ENCODE data around the gene FOXR1.
"Not testable (repeated sequence)": the region's sequence is repeated elsewhere in the genome, so short reads cannot be mapped to it uniquely, and the experiment has no call there.

Gene FOXR1

DNA sequence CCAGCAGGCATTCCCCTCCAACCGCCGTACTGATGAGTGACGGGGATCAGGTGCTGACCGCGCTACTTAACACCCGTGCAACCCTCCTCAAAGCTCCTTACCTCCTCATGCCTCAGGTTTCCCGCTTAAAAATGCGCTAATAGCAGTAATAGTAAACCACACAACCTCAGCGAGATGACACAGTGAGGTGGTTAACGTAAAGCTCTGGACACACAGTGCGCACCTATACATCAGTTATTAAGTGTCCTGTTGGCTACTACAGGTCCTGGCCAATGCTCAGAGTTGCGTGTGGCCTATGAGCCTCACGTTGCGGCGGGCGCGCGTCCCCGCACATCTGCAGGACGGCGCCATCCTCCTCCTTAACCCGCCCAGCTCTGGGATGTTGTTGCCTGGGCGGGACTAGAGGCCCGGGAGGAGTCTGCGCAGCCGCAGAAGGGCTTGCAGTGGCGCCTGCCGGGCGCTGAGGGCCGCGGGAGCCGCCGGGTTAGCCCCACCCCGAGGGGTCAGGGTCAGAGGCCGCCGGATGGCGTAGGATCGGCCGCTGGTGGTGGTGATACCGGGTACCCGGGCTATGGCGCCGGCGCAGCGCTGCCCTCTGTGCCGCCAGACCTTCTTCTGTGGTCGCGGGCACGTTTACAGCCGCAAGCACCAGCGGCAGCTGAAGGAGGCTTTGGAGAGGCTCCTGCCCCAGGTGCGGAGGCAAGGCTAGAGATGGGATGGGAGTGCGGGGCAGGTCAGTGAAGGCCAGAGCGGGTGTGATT is 26.2 kb downstream of the FOXR1 start, which contains the start of gene CENATAC:
CENATAC (plus strand) TSS at position 512 of the 761 bp plus-strand sequence; CDS start at position 572, 60 bp downstream.
- DNase-seq (ENCODE audit: low read depth in 2 of 2) = peak; percentile 89 to 90

DNA sequence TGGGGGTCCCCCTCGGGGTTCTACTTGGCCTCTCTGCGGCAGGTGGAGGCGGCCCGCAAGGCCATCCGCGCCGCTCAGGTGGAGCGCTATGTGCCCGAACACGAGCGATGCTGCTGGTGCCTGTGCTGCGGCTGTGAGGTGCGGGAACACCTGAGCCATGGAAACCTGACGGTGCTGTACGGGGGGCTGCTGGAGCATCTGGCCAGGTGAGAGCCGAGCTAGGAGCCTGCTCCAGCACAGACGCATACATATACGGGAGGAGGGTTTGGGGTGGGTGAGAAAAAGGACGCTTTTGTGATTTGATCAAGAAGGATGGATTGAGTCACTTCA is 26.8 kb downstream of the FOXR1 start:
- no peak for DNase-seq (ENCODE audit: low read depth in 2 of 2)

DNA sequence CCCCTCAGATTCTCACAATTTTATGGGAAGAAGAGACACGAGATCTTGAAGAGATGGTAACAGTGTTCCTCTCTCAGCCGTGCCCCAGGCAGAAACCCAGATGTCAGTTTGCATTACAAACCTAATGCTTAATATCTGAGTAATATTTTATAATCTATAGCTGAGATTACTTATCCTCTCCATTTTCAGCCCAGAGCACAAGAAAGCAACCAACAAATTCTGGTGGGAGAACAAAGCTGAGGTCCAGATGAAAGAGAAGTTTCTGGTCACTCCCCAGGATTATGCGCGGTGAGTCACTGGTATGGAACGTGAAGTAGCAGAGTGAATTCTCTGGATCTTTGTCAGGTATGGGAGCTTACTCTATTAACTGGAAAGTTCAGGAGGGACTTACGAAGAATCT is 27.3 kb downstream of the FOXR1 start:
- no peak for DNase-seq (ENCODE audit: low read depth in 2 of 2)

DNA sequence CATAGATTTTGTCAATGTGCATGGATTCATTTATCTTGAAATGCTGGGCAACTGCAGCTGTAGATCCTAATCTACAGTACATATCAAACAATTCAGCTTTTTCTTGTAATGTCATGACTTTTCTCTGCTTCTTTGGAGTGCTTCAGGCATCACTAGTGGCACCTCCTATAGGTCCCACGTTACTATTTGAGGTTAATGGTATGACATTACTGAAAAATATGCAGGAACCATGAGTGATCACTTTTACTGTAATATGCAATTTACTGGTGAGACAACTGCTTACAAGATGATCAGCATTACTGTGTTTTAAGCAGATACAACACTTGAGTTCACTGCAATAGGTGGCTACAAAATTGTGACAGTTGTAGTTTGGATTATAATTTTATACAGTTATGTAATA is 29.3 kb downstream of the FOXR1 start:
- DNase-seq (ENCODE audit: low read depth in 2 of 2) = no peak

DNA sequence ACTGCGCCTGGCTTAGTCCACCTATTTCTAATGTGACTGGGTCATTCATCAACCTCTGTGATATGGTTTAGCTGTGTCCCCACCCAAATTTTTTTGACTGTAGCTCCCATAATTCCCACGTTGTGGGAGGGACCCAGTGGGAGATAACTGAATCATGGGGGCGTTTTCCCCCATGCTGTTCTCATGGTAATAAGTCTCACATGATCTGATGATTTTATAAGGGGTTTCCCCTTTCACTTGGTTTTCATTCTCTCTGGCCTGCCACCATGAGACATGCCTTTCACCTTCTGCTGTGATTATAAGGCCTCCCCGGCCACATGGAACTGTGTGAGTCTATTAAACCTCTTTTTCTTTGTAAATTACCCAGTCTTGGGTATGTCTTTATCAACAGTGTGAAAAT is 35.1 kb downstream of the FOXR1 start:
- no peak for DNase-seq (ENCODE audit: low read depth in 2 of 2)

DNA sequence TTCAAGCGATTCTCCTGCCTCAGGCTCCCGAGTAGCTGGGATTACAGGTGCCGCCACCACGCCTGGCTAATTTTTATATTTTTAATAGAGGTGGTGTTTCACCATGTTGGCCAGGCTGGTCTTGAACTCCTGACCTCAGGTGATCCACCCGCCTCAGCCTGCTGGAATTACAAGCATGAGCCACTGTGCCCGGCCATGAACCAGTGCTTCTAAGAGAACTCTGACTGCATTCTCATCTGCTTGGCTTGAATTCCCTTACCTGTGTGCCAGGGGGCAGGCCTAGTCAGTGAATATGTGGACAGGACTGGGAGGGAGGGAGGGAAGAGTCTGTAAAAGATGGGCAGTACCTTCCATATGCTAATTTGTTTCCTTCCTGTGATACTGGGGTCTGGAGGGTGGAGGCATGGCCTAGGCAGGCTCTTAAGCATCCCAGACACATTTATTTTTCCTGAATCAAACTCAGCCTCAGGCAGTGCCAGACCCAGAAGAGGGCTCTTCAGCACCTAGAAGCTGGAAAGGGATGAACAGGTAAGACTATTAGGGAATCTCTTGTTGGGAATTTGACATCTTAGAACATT is 40.0 kb downstream of the FOXR1 start:
- no peak for DNase-seq (ENCODE audit: low read depth in 2 of 2)

DNA sequence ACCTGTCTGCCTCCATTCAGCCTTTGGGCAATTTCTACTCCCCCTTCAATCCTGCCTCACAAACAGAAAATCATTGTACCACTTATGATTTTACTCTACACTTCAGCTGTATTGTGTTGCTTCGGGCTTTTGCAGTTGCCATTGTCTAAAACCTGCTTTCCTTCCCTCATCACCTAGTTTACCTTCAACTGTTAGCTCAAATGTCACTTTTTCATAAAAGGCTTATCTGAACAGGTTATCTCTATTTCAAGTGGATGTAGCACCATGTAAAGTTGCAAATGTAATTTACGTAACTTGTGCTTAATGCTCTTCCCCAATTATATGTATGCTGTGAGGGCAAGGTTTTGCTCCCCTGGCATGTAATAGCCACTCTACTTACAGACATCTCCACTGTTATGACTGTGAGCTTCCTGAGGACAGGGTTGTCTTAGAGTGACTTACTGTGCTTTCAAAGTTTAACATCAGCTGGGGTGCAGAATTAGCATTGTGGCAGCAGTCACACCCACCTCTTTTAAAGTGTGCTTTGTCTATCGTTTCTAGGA is 41.1 kb downstream of the FOXR1 start:
- no peak for DNase-seq (ENCODE audit: low read depth in 2 of 2)

DNA sequence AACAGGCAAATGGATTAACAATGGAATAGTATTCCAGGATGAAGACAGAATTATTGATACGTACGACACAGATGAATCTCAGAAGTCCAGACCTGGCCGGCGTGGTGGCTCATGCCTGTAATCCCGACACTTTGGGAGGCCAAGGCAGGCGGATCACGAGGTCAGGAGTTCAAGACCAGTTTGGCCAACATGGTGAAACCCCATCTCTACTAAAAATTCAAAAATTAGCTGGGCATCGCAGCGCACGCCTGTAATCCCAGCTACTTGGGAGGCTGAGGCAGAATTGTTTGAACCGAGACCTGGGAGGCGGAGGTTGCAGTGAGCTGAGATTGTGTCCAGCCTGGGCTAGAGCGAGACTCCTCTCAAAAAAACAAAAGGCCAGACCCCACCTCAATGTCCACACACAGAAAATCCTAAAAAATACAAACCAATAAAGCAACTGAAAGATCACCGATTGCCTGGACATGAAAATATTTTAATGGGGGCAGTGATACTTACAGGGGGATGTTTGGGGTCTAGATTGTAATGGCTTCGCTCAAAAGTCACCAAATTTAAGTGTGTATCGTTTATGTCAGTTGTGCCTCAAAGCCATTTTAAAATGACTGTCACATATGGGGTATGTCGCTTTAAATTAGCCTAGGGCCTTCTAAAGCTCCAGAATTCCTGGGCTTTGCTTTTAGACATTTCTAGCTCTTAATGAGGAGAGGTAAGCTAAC is 42.8 kb downstream of the FOXR1 start:
- DNase-seq (ENCODE audit: low read depth in 2 of 2) = no peak

DNA sequence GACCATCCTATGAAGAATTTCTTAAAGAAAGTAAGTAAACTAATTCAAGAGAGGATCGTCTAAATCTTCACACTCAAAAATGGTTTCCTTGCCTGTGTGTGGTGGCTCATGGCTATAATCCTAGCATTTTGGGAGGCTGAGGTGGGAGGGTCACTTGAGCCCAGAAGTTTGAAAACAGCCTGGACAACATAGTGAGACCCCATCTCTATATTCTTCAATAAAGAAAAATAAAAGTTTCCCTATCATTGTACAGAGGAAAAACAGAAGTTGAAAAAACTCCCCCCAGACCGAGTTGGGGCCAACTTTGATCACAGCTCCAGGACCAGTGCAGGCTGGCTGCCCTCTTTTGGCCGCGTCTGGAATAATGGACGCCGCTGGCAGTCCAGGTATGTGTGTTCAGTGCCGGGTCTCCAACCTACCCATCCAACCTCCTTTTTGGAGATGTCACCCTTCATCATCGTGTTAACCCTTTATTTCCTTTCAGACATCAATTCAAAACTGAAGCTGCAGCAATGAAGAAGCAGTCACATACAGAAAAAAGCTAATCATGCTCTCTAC is 43.6 kb downstream of the FOXR1 start:
- DNase-seq (ENCODE audit: low read depth in 2 of 2) = no peak

DNA sequence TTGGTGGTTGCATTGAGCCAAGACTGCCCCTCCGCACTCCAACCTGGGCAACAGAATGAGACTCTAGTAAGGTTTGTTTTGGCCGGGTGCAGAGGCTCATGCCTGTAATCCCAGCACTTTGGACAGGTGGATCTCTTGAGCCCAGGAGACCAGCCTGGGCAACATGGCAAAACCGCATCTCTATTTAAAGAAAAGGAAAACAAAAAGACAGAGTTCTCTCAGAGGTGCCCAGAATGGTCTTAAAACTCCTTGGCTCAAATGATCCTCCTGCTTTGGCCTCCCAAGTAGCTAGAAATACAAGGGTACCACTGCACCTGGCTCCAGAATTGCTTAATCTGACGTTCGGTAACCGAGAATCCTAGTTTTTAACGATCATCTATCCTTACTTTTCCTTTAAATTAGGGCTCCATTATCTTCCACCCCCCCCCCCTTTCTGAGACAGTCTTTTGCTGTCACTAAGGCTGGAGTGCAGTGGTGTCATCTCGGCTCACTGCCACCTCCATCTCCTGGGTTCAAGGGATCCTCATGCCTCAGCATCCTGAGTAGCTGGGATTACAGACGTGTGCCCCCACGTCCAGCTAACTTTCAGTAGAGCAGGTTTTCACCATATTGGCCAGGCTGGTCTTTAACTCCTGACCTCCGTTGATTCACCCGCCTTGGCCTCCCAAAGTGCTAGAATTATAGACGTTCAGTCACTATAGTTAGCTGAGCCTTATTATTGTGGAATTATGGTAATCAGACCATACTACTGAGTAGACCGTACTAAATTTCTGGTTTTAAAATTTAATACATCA is 44.9 kb downstream of the FOXR1 start:
- no peak for DNase-seq (ENCODE audit: low read depth in 2 of 2)

DNA sequence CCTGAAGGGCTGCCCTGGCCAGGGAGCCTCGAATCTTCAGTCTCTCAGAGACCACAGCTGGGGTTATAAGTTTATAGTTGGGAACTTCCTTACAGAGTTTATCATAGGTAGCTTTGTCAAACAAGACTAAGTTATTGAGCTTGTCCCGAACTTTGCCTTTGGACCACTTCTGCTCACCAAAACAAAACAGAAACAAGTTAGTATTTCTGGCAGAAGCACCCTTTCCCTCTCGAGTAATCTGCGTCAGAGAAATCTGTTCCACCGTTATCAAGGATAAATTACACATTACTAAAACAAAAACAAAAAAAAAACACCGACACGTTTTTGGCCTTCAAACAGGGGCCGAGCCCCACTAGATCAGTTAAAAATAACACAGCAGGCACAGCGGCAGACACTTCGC is 45.8 kb downstream of the FOXR1 start:
- not testable (repeated sequence) for DNase-seq (ENCODE audit: low read depth in 2 of 2)

DNA sequence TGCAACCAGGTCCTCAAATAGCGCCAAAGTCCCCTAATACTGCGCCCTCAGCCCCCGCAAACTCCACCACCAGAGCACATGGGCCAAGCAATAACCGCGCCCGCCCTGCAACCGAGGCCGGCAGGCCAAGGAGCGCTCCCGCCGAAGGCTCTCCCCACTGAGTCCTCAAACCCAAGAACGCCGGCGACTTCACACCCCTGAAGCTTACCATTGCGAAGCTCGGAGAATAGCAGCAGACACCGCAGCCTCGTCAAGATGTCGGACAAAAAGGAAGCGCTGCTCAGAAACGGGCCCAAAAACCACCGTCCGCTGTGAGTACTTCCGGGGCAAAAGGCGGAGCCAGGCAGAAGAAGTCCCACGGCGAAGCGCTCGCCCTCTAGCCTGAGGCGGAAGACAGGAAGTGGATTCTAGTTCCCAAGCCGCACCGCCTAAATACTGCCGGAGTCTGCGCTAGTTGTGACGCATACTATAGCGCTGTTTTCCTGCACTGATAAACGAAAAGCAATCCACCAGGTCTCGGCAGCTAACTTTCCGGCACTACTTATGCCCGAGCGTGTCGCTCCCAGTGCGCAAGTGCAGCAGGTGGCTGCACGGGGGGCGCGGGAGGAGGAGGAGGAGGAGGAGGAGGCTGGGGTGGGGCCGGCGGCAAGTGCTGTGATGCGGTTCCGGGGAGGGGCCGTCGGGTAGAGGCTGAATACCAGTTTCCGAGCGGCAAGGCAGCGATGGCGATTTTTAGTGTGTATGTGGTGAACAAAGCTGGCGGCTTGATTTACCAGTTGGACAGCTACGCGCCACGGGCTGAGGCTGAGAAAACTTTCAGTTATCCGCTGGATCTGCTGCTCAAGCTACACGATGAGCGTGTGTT is 46.7 kb downstream of the FOXR1 start, which contains the start of the genes RPS25 and TRAPPC4:
RPS25 (minus strand) TSS at position 270 of the 865 bp plus-strand sequence; CDS start at position 211, 59 bp downstream.
TRAPPC4 (plus strand) TSS at position 693 of the 865 bp plus-strand sequence; CDS start at position 723, 30 bp downstream.
- DNase-seq (ENCODE audit: low read depth in 2 of 2) = peak; percentile 83 to 89

DNA sequence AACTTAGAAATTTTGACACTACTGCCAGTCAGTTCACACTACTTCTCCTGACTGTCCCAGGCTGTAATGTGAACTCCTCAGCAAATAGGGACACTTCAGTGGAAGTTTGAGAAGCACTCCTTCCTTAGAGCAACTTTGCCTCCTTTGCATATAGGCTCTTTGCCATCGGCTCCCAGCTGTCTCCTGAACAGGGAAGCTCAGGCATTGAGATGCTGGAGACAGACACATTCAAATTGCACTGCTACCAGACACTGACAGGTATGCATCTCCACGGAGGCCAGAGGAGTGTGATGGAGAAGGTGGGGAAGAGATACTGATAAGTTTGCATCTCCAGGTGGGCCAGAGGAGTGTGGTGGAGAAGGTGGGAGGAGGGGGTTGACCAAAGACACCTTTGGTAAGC is 48.4 kb downstream of the FOXR1 start:
- no peak for DNase-seq (ENCODE audit: low read depth in 2 of 2)

DNA sequence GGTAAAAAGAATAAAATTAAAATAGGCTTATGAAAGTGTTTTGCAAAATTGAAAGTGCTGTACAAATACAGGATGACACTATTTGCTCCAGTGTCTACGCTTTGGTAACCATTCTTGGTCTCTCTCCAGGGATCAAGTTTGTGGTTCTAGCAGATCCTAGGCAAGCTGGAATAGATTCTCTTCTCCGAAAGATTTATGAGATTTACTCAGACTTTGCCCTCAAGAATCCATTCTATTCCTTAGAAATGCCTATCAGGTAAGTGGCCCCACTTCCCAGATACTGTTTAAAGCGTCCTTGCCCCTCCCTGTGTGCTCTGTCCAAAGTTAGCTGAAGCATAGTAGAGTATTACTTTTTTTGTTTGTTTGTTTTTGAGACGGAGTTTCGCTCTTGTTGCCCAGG is 50.1 kb downstream of the FOXR1 start:
- no peak for DNase-seq (ENCODE audit: low read depth in 2 of 2)

DNA sequence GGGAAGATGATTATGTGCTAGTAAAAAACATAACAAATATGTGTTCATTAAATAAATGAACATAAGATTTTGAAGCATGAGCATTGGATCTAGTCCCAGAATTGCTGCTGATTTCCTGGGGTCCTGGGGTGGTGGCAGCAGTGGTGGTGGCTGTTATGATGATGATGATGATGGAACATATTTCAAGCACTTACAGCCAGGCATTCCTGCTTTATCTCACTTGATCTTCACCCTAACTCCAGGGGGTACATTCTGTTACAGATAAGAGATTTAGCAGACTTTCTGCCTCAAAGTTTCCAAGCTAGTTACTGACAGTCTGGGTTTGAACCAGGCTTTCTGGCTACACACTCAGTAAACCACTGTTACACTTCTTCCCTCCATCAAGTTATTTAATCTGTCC is 52.2 kb downstream of the FOXR1 start:
- no peak for DNase-seq (ENCODE audit: low read depth in 2 of 2)

DNA sequence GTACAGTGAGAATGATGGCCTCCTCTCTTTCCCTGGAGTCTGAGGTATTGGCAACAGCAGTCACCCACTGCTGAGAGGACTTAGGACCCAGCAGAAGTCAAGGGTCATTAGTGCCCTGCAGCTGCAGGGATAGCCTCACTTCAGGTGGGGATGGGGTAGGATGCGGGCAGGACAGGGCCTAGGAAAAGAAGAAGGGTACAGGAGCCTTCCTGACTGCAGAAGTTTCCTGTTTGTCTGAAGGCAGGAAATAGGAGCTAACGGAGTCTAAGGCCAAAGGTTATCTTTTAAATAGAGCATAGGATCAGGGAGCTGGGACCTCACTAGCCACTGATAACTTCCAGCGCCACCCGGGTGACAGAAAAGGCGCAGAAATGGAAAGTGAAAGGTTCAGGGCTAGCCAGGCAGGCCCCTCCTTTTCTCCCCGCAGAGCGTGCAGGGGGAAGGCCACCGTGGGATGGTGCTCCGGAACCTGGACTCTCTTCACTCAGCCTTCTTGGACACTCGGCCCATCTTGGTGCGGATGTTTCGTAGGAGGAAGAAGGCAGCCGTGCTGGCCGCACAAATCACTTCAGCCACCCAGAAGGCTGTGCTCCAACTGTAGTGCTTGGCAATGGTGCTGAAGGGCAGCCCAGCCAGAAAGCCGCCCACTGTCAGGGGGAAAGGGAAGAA is 53.0 kb downstream of the FOXR1 start:
- DNase-seq (ENCODE audit: low read depth in 2 of 2) = no peak

DNA sequence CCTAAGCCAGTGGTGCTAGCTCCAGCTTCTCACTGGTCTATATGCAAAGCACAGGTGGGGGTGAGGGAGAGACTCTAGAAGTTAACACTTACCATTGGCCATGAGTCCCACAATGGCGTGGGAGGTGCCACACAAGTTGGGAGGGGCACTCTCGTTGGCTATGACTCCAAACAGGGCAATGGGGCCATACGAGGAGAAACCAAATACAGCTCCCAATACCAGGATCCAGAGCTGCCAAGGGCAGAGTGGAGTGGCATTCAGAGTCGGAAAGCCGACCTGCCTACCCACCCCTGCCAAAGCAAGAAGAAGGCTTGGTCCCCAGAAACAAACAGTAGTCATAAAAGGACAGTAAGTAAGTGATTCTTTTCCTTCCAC is 53.5 kb downstream of the FOXR1 start:
- no peak for DNase-seq (ENCODE audit: low read depth in 2 of 2)

DNA sequence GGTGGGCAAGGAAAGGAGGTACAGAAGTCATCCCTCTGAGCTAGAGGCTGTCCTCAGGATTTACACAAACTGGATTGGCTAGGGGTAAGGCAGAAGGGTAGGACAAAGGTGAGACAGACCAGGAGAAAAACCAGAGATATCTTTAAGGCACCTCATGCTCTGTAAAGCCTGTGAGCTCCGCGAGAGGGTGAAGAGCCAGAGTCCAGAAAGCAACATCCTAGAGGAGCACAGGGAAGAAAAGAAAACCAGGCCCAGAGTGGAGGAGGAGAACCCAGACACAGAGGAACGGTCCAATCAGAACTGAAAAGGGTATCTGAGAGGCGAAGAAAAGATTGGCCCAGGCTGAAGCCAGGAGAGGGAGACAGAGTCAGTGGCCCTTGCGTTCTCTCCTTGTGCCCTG is 54.0 kb downstream of the FOXR1 start:
- no peak for DNase-seq (ENCODE audit: low read depth in 2 of 2)

DNA sequence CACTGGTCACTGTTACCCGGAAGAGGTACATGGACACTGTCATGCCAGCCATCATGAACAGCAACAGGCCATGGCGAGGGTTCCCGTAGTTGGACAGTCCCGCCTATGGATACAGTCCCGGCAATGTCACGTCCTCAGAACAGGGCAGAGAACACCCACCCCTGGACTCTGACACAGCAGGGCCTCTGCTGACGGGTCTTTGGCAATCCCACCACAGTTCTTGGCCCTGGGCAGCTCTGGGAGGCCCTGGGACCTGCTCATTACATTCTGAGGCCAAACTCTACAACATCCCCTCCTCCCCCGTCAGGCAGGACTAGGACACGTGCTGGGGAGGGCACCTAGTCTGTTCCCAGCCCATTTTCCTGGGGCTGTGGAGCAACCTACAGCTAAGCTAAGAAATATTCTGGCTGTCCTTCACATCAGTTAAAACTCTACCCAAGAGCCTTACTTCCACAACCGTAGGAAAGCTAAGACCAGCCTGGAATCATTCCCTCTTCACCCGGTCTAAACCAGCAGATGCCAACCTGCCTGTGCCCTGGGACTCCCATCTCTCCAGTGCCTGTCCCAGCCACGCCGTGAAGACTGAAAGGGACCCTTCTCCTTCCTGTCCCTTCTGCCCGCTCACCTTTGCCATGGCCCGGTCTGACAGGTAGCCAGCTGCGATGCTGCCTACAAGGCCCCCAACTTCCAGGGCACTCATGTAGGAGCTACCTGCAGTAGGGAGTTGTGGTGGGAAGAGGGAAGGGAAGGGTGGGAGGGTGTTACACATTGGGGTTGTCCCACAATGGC is 54.6 kb downstream of the FOXR1 start:
- DNase-seq (ENCODE audit: low read depth in 2 of 2) = no peak
